Measurements from ENCODE around the gene IPCEF1. TPM values are rescaled to one million over a fixed set of nuclear protein-coding genes. Genes with fewer than 3 reads are reported as not detected.

IPCEF1 gene
- total RNA-seq, 1 experiment from 2014 or later: 1.9 TPM

DNA sequence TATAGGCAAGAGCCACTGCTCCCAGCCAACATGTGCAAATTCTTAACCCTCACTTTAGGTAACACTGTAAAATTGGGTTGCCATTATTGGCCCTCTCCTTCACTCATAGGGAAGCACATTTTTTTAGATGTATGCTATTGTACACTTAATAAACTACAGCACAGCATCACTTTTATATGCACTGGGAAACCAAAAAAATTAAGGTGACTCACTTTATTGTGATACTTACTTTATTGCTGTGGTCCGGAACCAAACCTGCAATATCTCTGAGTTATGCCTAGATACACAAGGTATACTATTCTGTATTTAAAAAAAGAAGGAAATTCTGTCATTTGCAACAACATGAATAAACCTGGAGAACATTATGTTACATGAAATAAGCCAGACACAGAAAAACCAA is 40.5 kb downstream of the IPCEF1 start:
- no peaks in the 10 kb centered on the region for H3K36me3 Mint-ChIP-seq (ENCODE audit: insufficient read depth, unreplicated experiment)
- intact Hi-C loops (cut with micrococcal nuclease; ENCODE audit: unreplicated experiment): no loop called here
- DNase-seq: no peak
- TF ChIP-seq, protein P1, sequence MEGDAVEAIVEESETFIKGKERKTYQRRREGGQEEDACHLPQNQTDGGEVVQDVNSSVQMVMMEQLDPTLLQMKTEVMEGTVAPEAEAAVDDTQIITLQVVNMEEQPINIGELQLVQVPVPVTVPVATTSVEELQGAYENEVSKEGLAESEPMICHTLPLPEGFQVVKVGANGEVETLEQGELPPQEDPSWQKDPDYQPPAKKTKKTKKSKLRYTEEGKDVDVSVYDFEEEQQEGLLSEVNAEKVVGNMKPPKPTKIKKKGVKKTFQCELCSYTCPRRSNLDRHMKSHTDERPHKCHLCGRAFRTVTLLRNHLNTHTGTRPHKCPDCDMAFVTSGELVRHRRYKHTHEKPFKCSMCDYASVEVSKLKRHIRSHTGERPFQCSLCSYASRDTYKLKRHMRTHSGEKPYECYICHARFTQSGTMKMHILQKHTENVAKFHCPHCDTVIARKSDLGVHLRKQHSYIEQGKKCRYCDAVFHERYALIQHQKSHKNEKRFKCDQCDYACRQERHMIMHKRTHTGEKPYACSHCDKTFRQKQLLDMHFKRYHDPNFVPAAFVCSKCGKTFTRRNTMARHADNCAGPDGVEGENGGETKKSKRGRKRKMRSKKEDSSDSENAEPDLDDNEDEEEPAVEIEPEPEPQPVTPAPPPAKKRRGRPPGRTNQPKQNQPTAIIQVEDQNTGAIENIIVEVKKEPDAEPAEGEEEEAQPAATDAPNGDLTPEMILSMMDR (IDR thresholded peaks at IDR 0.05; ENCODE audit: insufficient read depth in 1 of 2, low read depth in 1 of 2, low read length in 1 of 2, severe bottlenecking in 1 of 2, unreplicated experiment in 1 of 2): no peak
- ChIA-PET CTCF (no interaction called here), POLR2A (no interaction called here)
- peaks cover 10% of the 10 kb centered on the region for H3K4me1 Mint-ChIP-seq (ENCODE audit: low read depth, unreplicated experiment)
- Histone ChIP-seq H3K27me3 (replicated peaks; ENCODE audit: control insufficient read depth, insufficient read depth, low read length) (no peaks in the 10 kb centered on the region), H3K4me3 (ENCODE audit: low read depth, low read length) (no peak overlapping the region), H3K4me1 (0 out of 2 replicates have a peak, but pooled peaks cover 5% of the 10 kb centered on the region), H3K9me3 (no peaks in the 10 kb centered on the region), H3K36me3 (ENCODE audit: control insufficient read depth, insufficient read depth, low read length) (no peaks in the 10 kb centered on the region)
- no TSS peak for BruUV-seq (replicated peaks)
- H3K9me3 Mint-ChIP-seq (ENCODE audit: unreplicated experiment): peaks cover 12% of the 10 kb centered on the region
- H3K27me3 Mint-ChIP-seq (ENCODE audit: insufficient read depth, unreplicated experiment): no peaks in the 10 kb centered on the region
- no peak overlapping the region for H3K4me3 Mint-ChIP-seq (ENCODE audit: unreplicated experiment)
- no peak overlapping the region for H3K27ac Mint-ChIP-seq (ENCODE audit: unreplicated experiment)

DNA sequence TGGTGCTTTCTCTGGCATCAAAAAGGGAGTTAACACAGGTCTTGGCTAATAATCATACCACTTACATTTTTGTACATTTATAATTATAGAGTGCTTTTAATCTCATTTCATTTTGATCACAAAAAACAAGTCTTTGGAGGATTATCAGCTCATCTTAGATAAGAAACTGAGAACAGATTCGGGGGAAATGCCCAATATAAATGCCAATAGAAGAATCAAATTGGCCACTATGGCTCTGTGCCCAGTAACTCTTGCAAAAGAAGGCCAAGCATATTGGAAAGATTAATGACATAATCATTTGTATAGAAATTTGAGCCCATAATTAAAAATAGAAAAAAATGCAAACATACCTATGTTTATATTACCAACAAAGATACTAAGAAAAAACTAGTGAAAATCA is 42.5 kb downstream of the IPCEF1 start:
- peaks cover 22% of the 10 kb centered on the region for H3K9me3 Mint-ChIP-seq (ENCODE audit: unreplicated experiment)
- intact Hi-C loops (cut with micrococcal nuclease; ENCODE audit: unreplicated experiment): no loop called here
- ChIA-PET CTCF (no interaction called here), POLR2A (no interaction called here)
- no peaks in the 10 kb centered on the region for H3K27me3 Mint-ChIP-seq (ENCODE audit: insufficient read depth, unreplicated experiment)
- no TSS peak for BruUV-seq (replicated peaks)
- H3K4me3 ChIP-seq (ENCODE audit: low read depth, low read length): no peak overlapping the region
- H3K27ac Mint-ChIP-seq (ENCODE audit: unreplicated experiment): no peak overlapping the region
- 0 out of 2 replicates have a peak, but pooled peaks cover 4% of the 10 kb centered on the region for H3K4me1 ChIP-seq
- H3K36me3 ChIP-seq (ENCODE audit: control insufficient read depth, insufficient read depth, low read length): no peaks in the 10 kb centered on the region
- DNase-seq: no peak
- H3K27me3 ChIP-seq (replicated peaks; ENCODE audit: control insufficient read depth, insufficient read depth, low read length): no peaks in the 10 kb centered on the region
- no peak overlapping the region for H3K4me3 Mint-ChIP-seq (ENCODE audit: unreplicated experiment)
- TF ChIP-seq, protein P1 (IDR thresholded peaks at IDR 0.05; ENCODE audit: insufficient read depth in 1 of 2, low read depth in 1 of 2, low read length in 1 of 2, severe bottlenecking in 1 of 2, unreplicated experiment in 1 of 2): no peak
- peaks cover 3% of the 10 kb centered on the region for H3K4me1 Mint-ChIP-seq (ENCODE audit: low read depth, unreplicated experiment)
- H3K36me3 Mint-ChIP-seq (ENCODE audit: insufficient read depth, unreplicated experiment): no peaks in the 10 kb centered on the region
- H3K9me3 ChIP-seq: no peaks in the 10 kb centered on the region

DNA sequence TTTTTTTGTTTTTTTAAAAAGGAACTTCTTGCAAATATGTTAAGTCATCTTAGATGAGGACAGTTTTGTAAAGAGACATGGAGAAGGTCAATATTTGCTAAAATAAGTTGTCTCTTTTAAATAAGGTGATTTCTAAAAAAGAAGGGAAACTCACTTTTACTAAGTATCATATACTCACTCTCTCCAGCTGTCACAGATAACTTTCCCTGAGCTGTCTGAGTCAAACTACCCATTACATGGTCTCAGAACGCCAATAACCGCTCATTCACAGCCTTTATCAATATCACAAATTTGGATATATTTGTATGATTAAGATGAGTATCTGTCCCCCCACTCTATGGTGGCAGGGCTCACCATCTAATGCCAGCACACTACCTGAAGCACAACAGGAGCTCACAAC is 47.6 kb downstream of the IPCEF1 start:
- no TSS peak for BruUV-seq (replicated peaks)
- Mint-ChIP-seq H3K27me3 (ENCODE audit: insufficient read depth, unreplicated experiment) (no peaks in the 10 kb centered on the region), H3K9me3 (ENCODE audit: unreplicated experiment) (peaks cover 22% of the 10 kb centered on the region), H3K4me3 (ENCODE audit: unreplicated experiment) (no peak overlapping the region), H3K36me3 (ENCODE audit: insufficient read depth, unreplicated experiment) (no peaks in the 10 kb centered on the region), H3K27ac (ENCODE audit: unreplicated experiment) (no peak overlapping the region), H3K4me1 (ENCODE audit: low read depth, unreplicated experiment) (no peaks in the 10 kb centered on the region)
- TF ChIP-seq, protein P1 (IDR thresholded peaks at IDR 0.05; ENCODE audit: insufficient read depth in 1 of 2, low read depth in 1 of 2, low read length in 1 of 2, severe bottlenecking in 1 of 2, unreplicated experiment in 1 of 2): no peak
- no peak for DNase-seq
- H3K27me3 ChIP-seq (replicated peaks; ENCODE audit: control insufficient read depth, insufficient read depth, low read length): no peaks in the 10 kb centered on the region
- H3K4me1 ChIP-seq: no peaks in the 10 kb centered on the region
- H3K36me3 ChIP-seq (ENCODE audit: control insufficient read depth, insufficient read depth, low read length): no peaks in the 10 kb centered on the region
- ChIA-PET CTCF (no interaction called here), POLR2A (no interaction called here)
- no peaks in the 10 kb centered on the region for H3K9me3 ChIP-seq
- no peak overlapping the region for H3K4me3 ChIP-seq (ENCODE audit: low read depth, low read length)
- intact Hi-C loops (cut with micrococcal nuclease; ENCODE audit: unreplicated experiment): no loop called here
